Right lobe of liver (tissue), 4 donors: ENCODE results near the gene TRPV2.

Source experiments
- CTCF ChIP-seq, 4 donors: fragments of 200-600 bp in 3 of 4; fragments of 450-650 bp in 1 of 4; IDR thresholded peaks; one replicate each; pipeline versions ENCODE4 v1.5.1 to v1.8.0; 2016 to 2022; ENCODE audit warnings: antibody characterized with exemption in 4 of 4, mild to moderate bottlenecking in 2 of 4
- POLR2A ChIP-seq: fragments of 450-650 bp; IDR thresholded peaks from one replicate; pipeline ENCODE4 v1.6.1; 2017; ENCODE audit warnings: antibody characterized with exemption, mild to moderate bottlenecking
- donor health status: DM: no; HTN: no; CAD: no.
- donor health status: DM: no; HTN: no; CAD: no.
- donor health status: DM: no; HTN: yes; CAD: no.

- no peak for TF ChIP-seq POLR2A
- TF ChIP-seq CTCF (IDR thresholded peaks at IDR 0.05): no peak
These were observed 9.8 kb downstream of the TRPV2 start for GRCh38 chr17:16425202-16425601.
